Activated naive CD8-positive, alpha-beta T cell treated with anti-CD3 and anti-CD28 coated beads for 36 hours (primary cell): ENCODE measurements around the gene L2HGDH. TPM values are rescaled to one million over a fixed set of nuclear protein-coding genes. Genes with fewer than 3 reads are reported as not detected.

Experiments
- DNase-seq: peaks from one replicate; pipeline ENCODE4 v3.0.0; 2021
- H3K27ac Mint-ChIP-seq: one replicate; pipeline ENCODE4 v1.8.0; 2022; ENCODE audit warnings: mild to moderate bottlenecking, moderate library complexity, mixed read lengths
- H3K27me3 Mint-ChIP-seq: one replicate; pipeline ENCODE4 v1.8.0; 2022; ENCODE audit warnings: mild to moderate bottlenecking, mixed read lengths
- H3K36me3 Mint-ChIP-seq: one replicate; pipeline ENCODE4 v1.8.0; 2021; ENCODE audit warnings: mild to moderate bottlenecking, mixed read lengths
- H3K4me1 Mint-ChIP-seq: one replicate; pipeline ENCODE4 v1.8.0; 2021; ENCODE audit warnings: mixed read lengths
- H3K4me3 Mint-ChIP-seq: one replicate; pipeline ENCODE4 v1.8.0; 2022; ENCODE audit warnings: mild to moderate bottlenecking, moderate library complexity, mixed read lengths
- H3K9me3 Mint-ChIP-seq: one replicate; pipeline ENCODE4 v1.8.0; 2022; ENCODE audit warnings: mixed read lengths
- total RNA-seq, 2 experiments: library from RNA; stranded (reverse); gene quantifications; one replicate each; pipeline ENCODE4 v1.2.3, GENCODE V29; 2021

Gene L2HGDH
- total RNA-seq, 2 experiments from 2014 or later: 21.1 to 21.6 TPM

DNA sequence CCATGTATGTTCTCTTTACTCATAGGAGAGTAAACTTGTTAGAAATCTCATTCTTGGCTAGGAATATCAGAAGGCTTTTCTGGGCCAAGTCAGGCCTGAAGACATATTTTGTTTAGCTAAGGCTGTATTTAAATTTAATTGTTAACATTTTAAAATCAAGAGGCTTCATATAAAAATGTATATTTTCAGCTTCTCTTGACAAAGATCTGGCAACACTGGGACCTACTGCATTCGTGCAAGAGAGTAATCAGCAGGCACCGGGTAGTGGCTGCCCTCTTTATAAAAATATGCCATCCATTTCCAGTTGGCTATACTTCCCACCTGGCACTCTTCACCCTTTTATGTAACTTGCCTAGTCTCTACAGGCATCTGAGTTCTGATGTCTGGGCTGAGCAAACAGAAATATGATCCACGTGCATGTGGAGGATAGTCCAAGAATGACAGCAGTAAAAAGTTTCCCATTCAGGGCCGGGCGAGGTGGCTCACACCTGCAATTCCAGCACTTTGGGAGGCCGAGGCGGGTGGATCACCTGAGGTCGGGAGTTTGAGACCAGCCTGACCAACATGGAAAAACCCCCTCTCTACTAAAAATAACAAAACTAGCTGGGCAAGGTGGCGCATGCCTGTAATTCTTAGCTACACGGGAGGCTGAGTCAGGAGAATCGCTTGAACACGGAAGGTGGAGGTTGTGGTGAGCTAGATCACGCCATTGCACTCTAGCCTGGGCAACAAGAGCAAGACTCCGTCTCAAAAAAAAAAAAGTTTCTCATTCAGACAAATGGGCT, 78.7 kb downstream of the L2HGDH start:
- Mint-ChIP-seq H3K27me3 (no peaks in the 10 kb centered on the region), H3K4me1 (peaks cover 34% of the 10 kb centered on the region), H3K27ac (peak overlapping the region; percentile 51)

GRCh38 chr14:50232276-50232642, 79.8 kb downstream of the L2HGDH start:
- DNase-seq: no peak
- Mint-ChIP-seq H3K27me3 (no peaks in the 10 kb centered on the region), H3K9me3 (peaks cover 8% of the 10 kb centered on the region), H3K4me3 (peak overlapping the region; percentile 77), H3K36me3 (peaks cover 17% of the 10 kb centered on the region), H3K27ac (peak overlapping the region; percentile 57), H3K4me1 (peaks cover 35% of the 10 kb centered on the region)

More for the DNA sequence above, 78.7 kb downstream of the L2HGDH start:
- peaks cover 16% of the 10 kb centered on the region for H3K36me3 Mint-ChIP-seq
- H3K9me3 Mint-ChIP-seq: peaks cover 8% of the 10 kb centered on the region
- no peak overlapping the region for H3K4me3 Mint-ChIP-seq
- no peak for DNase-seq

- peak; percentile 86 for DNase-seq
- no peaks in the 10 kb centered on the region for H3K27me3 Mint-ChIP-seq
- peaks cover 17% of the 10 kb centered on the region for H3K36me3 Mint-ChIP-seq
- peaks cover 40% of the 10 kb centered on the region for H3K4me1 Mint-ChIP-seq
- H3K27ac Mint-ChIP-seq: peak within 1 kb of the TSS; percentile 92
- H3K9me3 Mint-ChIP-seq: peaks cover 8% of the 10 kb centered on the region
- peak within 1 kb of the TSS; percentile 84 for H3K4me3 Mint-ChIP-seq
Observed at GRCh38 chr14:50231475-50232275, 80.4 kb downstream of the L2HGDH start, which contains the start of gene SOS2. TSS of gene SOS2 (minus strand) at chr14:50231578. CDS start at chr14:50231283, 295 bp downstream.

- Mint-ChIP-seq H3K27me3 (no peaks in the 10 kb centered on the region), H3K4me1 (peaks cover 48% of the 10 kb centered on the region), H3K9me3 (peaks cover 8% of the 10 kb centered on the region), H3K36me3 (peaks cover 17% of the 10 kb centered on the region), H3K27ac (peak overlapping the region; percentile 92), H3K4me3 (peak overlapping the region; percentile 84)
- peak; percentile 42 for DNase-seq
Observed at GRCh38 chr14:50230701-50231474, 81.1 kb downstream of the L2HGDH start.

DNA sequence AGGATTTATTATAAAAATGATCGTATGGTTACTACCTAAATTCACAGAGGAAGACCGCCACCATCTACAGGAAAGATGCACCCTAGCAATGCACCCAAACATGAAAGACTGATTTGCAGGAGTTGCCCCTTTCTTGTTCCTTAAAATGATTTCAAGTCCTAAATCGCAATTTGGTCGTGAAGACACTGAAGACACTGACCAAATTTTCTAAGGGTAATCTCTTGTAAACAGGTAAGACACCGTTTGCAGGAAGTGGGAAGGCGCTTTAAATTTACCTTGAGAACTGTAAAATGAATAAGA, 81.7 kb downstream of the L2HGDH start:
- peak overlapping the region; percentile 92 for H3K27ac Mint-ChIP-seq
- peak overlapping the region; percentile 84 for H3K4me3 Mint-ChIP-seq
- H3K27me3 Mint-ChIP-seq: no peaks in the 10 kb centered on the region
- H3K4me1 Mint-ChIP-seq: peaks cover 52% of the 10 kb centered on the region
- no peak for DNase-seq
- peaks cover 5% of the 10 kb centered on the region for H3K9me3 Mint-ChIP-seq
- peaks cover 12% of the 10 kb centered on the region for H3K36me3 Mint-ChIP-seq

GRCh38 chr14:50229681-50230080, 82.3 kb downstream of the L2HGDH start:
- Mint-ChIP-seq H3K36me3 (peaks cover 7% of the 10 kb centered on the region), H3K27ac (no peak overlapping the region), H3K27me3 (no peaks in the 10 kb centered on the region), H3K4me1 (peaks cover 52% of the 10 kb centered on the region), H3K4me3 (peak overlapping the region; percentile 62), H3K9me3 (peaks cover 5% of the 10 kb centered on the region)
- no peak for DNase-seq

- Mint-ChIP-seq H3K27ac (no peak overlapping the region), H3K36me3 (peaks cover 7% of the 10 kb centered on the region), H3K27me3 (no peaks in the 10 kb centered on the region), H3K4me1 (peaks cover 45% of the 10 kb centered on the region), H3K4me3 (no peak overlapping the region), H3K9me3 (peaks cover 3% of the 10 kb centered on the region)
- no peak for DNase-seq
Observed at GRCh38 chr14:50228313-50228712, 83.7 kb downstream of the L2HGDH start.

GRCh38 chr14:50225974-50226297, 86.1 kb downstream of the L2HGDH start:
- H3K36me3 Mint-ChIP-seq: peaks cover 14% of the 10 kb centered on the region
- peaks cover 46% of the 10 kb centered on the region for H3K4me1 Mint-ChIP-seq
- no peak overlapping the region for H3K4me3 Mint-ChIP-seq
- peaks cover 3% of the 10 kb centered on the region for H3K9me3 Mint-ChIP-seq
- no peaks in the 10 kb centered on the region for H3K27me3 Mint-ChIP-seq
- no peak for DNase-seq
- no peak overlapping the region for H3K27ac Mint-ChIP-seq

DNA sequence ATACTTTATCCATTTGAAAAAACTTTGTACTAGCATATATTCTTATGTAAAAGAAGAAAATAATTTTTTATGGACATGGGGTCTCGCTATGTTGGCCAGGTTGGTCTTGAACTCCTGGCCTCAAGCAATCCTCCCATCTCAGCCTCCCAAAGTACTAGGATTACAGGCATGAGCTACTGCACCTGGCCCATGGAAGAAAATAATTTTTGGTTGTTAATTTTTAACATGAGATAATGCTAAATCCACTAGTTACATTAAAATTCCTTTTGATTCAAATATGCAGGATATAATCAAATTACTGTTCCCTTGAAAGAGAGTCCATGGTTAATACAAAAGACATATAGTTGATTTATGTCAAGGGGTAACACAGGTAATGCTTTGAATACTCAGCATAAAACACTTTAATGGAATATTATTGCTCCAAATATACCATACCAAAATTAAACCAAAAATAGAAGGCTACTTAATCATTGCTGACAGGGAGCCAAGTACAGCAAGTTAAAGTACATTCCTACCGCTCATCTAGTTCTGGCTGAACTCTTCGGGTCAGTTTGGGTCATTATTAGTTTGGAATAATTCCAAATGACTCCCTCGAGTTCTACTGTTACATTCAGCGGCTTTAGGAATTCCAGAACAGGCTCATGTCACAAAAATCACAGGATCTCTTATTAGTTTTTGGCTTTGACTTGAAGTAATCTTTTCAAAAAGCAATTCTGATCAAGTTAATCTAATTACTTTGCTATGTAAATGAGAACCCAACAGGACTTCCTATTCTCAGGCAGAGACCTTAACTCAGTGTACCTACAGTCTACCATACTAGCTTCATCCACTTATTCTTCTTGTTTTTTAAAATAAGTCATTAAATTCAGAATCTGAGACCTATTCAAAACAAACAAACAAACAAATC, 86.7 kb downstream of the L2HGDH start:
- no peaks in the 10 kb centered on the region for H3K27me3 Mint-ChIP-seq
- no peak overlapping the region for H3K27ac Mint-ChIP-seq
- no peak overlapping the region for H3K4me3 Mint-ChIP-seq
- no peak for DNase-seq
- H3K4me1 Mint-ChIP-seq: peaks cover 47% of the 10 kb centered on the region
- H3K36me3 Mint-ChIP-seq: peaks cover 14% of the 10 kb centered on the region
- peaks cover 3% of the 10 kb centered on the region for H3K9me3 Mint-ChIP-seq

GRCh38 chr14:50222055-50222613, 89.9 kb downstream of the L2HGDH start:
- H3K4me3 Mint-ChIP-seq: no peak overlapping the region
- H3K9me3 Mint-ChIP-seq: no peaks in the 10 kb centered on the region
- H3K27ac Mint-ChIP-seq: peak overlapping the region; percentile 18
- H3K36me3 Mint-ChIP-seq: peaks cover 11% of the 10 kb centered on the region
- H3K4me1 Mint-ChIP-seq: peaks cover 37% of the 10 kb centered on the region
- no peaks in the 10 kb centered on the region for H3K27me3 Mint-ChIP-seq
- no peak for DNase-seq

GRCh38 chr14:50218501-50218900, 93.5 kb downstream of the L2HGDH start:
- H3K4me3 Mint-ChIP-seq: no peak overlapping the region
- H3K4me1 Mint-ChIP-seq: peaks cover 29% of the 10 kb centered on the region
- H3K36me3 Mint-ChIP-seq: peaks cover 11% of the 10 kb centered on the region
- DNase-seq: no peak
- H3K9me3 Mint-ChIP-seq: no peaks in the 10 kb centered on the region
- H3K27ac Mint-ChIP-seq: no peak overlapping the region
- no peaks in the 10 kb centered on the region for H3K27me3 Mint-ChIP-seq

DNA sequence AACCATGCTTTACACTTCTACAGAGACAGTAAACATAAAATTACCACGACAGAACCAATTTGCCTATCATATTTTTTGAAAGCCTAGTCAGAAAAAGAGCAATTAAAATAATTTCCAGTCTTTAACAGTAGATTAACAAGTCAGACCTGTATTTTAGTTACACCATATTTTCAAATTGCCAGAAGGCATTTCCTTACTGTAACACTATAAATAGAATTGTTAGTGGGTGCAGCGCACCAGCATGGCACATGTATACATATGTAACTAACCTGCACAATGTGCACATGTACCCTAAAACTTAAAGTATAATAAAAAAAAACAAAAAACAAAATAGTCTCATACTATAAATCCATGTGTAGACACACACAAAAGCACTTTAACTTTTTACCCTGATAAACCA, 96.6 kb downstream of the L2HGDH start:
- Mint-ChIP-seq H3K4me1 (peaks cover 25% of the 10 kb centered on the region), H3K27me3 (no peaks in the 10 kb centered on the region), H3K36me3 (peaks cover 4% of the 10 kb centered on the region), H3K27ac (no peak overlapping the region), H3K9me3 (no peaks in the 10 kb centered on the region), H3K4me3 (no peak overlapping the region)
- no peak for DNase-seq

- Mint-ChIP-seq H3K4me3 (no peak overlapping the region), H3K27ac (no peak overlapping the region), H3K4me1 (peaks cover 19% of the 10 kb centered on the region), H3K36me3 (peaks cover 4% of the 10 kb centered on the region), H3K9me3 (no peaks in the 10 kb centered on the region), H3K27me3 (no peaks in the 10 kb centered on the region)
- DNase-seq: no peak
Observed at GRCh38 chr14:50213795-50214194, 98.2 kb downstream of the L2HGDH start.

GRCh38 chr14:50212726-50213125, 99.3 kb downstream of the L2HGDH start:
- H3K36me3 Mint-ChIP-seq: no peaks in the 10 kb centered on the region
- no peak overlapping the region for H3K27ac Mint-ChIP-seq
- H3K4me3 Mint-ChIP-seq: no peak overlapping the region
- H3K4me1 Mint-ChIP-seq: peaks cover 19% of the 10 kb centered on the region
- no peaks in the 10 kb centered on the region for H3K9me3 Mint-ChIP-seq
- H3K27me3 Mint-ChIP-seq: no peaks in the 10 kb centered on the region
- DNase-seq: no peak
